CD4-positive, alpha-beta T cell (primary cell): Measurements from ENCODE around the gene DDN. TPM values are rescaled to one million over a fixed set of nuclear protein-coding genes. Genes with fewer than 3 reads are reported as not detected.

ENCODE experiments used
- ATAC-seq: fragments of 200-7000 bp; cut with Tn5 transposase; one replicate; pipeline ENCODE4 v1.10.0; 2022; ENCODE audit warnings: mild to moderate bottlenecking; ENCODE audit not compliant: poor library complexity
- CTCF ChIA-PET: fragments of 350-600 bp; sonication (Branson Sonifier 250); formaldehyde crosslinking; loops from one replicate; lab custom pipeline; 2021; ENCODE audit warnings: antibody characterized with exemption, inconsistent platforms; lab: Charles Lee
- POLR2A ChIA-PET: fragments of 350-600 bp; sonication (Branson Sonifier 250); formaldehyde crosslinking; loops from one replicate; lab custom pipeline; 2021; ENCODE audit warnings: antibody characterized with exemption, inconsistent platforms; lab: Charles Lee
- DNase-seq, 14 experiments: peaks; one replicate each; pipeline ENCODE4 v3.0.0-alpha.2; 2013 to 2020; ENCODE audit warnings: mixed read lengths in 2 of 14
- H3K27ac ChIP-seq, 2 donors: one replicate each; pipeline versions ENCODE4 v1.5.1 to v1.7.0; 2013; ENCODE audit warnings: low read length in 2 of 2, low read depth in 1 of 2, mild to moderate bottlenecking in 1 of 2
- H3K27me3 ChIP-seq, 2 experiments: 1 replicate in 1 of 2; 2 replicates in 1 of 2; pipeline versions ENCODE4 v1.6.1 to v1.7.0; 2013; ENCODE audit warnings: low read length in 2 of 2, control low read depth in 1 of 2, mild to moderate bottlenecking in 1 of 2, moderate library complexity in 1 of 2; ENCODE audit not compliant: insufficient read depth in 2 of 2, control insufficient read depth in 1 of 2
- H3K36me3 ChIP-seq: one replicate; pipeline ENCODE4 v1.6.1; 2013; ENCODE audit warnings: low read length, control low read depth; ENCODE audit not compliant: insufficient read depth
- H3K4me1 ChIP-seq: one replicate; pipeline ENCODE4 v1.6.1; 2013; ENCODE audit warnings: low read length, control low read depth; ENCODE audit not compliant: insufficient read depth
- H3K4me3 ChIP-seq: one replicate; pipeline ENCODE4 v1.5.1; 2013; ENCODE audit warnings: mild to moderate bottlenecking, low read length, moderate library complexity
- H3K9me3 ChIP-seq, 2 experiments: 1 replicate in 1 of 2; 2 replicates in 1 of 2; pipeline versions ENCODE4 v1.6.1 to v1.7.0; 2013; ENCODE audit warnings: low read length in 2 of 2, mild to moderate bottlenecking in 2 of 2, control low read depth in 1 of 2, moderate library complexity in 1 of 2; ENCODE audit not compliant: control insufficient read depth in 1 of 2, insufficient read depth in 1 of 2
- H3K27ac Mint-ChIP-seq: one replicate; pipeline ENCODE4 v1.8.0; 2020; ENCODE audit warnings: mixed read lengths
- H3K27me3 Mint-ChIP-seq: one replicate; pipeline ENCODE4 v1.8.0; 2021; ENCODE audit warnings: mixed read lengths
- H3K36me3 Mint-ChIP-seq: one replicate; pipeline ENCODE4 v1.8.0; 2021; ENCODE audit warnings: low read depth, mixed read lengths
- H3K4me1 Mint-ChIP-seq: one replicate; pipeline ENCODE4 v1.8.0; 2021; ENCODE audit warnings: low read depth, mixed read lengths
- H3K4me3 Mint-ChIP-seq: one replicate; pipeline ENCODE4 v1.8.0; 2020; ENCODE audit warnings: mild to moderate bottlenecking, mixed read lengths
- H3K9me3 Mint-ChIP-seq: one replicate; pipeline ENCODE4 v1.8.0; 2020; ENCODE audit warnings: mixed read lengths
- CTCF ChIP-seq: fragments of 200-600 bp; IDR thresholded peaks from one replicate; pipeline ENCODE4 v1.8.0; 2022; ENCODE audit warnings: antibody characterized with exemption, mild to moderate bottlenecking
- intact Hi-C, 2 experiments: fragments of 100-400 bp; cut with DNase I in 1 of 2; cut with micrococcal nuclease in 1 of 2; formaldehyde crosslinking; loops; one replicate each; pipeline versions ENCODE4 v1.15.1 to v1.9.0; 2023 to 2025; cut with DNase I, micrococcal nuclease
- total RNA-seq, 174 experiments: library from RNA in 2 of 174; stranded (reverse) in 2 of 174; gene quantifications; one replicate each; pipeline ENCODE4 v1.2.3 and lab custom pipeline; 2021 to 2026

Gene DDN
- total RNA-seq, 2 experiments from 2014 or later = 0.30 to 0.47 TPM

- no peak for ATAC-seq
- Mint-ChIP-seq H3K27ac (no peak overlapping the region), H3K9me3 (no peaks in the 10 kb centered on the region), H3K4me1 (no peaks in the 10 kb centered on the region), H3K4me3 (no peak overlapping the region), H3K27me3 (no peaks in the 10 kb centered on the region), H3K36me3 (peaks cover 85% of the 10 kb centered on the region)
- no peak for DNase-seq
- peaks cover 87% of the 10 kb centered on the region for H3K36me3 ChIP-seq
- no peaks in the 10 kb centered on the region for H3K27me3 ChIP-seq
- ChIA-PET CTCF (interaction anchor here (0.8 to 1.3 kb wide), 3 partner anchors 17 to 51 kb away, joined by 3 to 5 read pairs (median 3); no protein-coding TSS in a partner anchor), POLR2A (interaction anchor here (1.1 kb wide), 1 partner anchor 93 kb away, joined by 4 read pairs; the partner anchor contains the start of gene TUBA1B)
- intact Hi-C loops = no loop called here
- peaks cover 2% of the 10 kb centered on the region for H3K4me1 ChIP-seq
- no peak overlapping the region for H3K27ac ChIP-seq
- no peak overlapping the region for H3K4me3 ChIP-seq
- H3K9me3 ChIP-seq = no peaks in the 10 kb centered on the region
- no peak for TF ChIP-seq CTCF
Measured at GRCh38 chr12:49037111-49037946, 38.2 kb upstream of the DDN start.

DNA sequence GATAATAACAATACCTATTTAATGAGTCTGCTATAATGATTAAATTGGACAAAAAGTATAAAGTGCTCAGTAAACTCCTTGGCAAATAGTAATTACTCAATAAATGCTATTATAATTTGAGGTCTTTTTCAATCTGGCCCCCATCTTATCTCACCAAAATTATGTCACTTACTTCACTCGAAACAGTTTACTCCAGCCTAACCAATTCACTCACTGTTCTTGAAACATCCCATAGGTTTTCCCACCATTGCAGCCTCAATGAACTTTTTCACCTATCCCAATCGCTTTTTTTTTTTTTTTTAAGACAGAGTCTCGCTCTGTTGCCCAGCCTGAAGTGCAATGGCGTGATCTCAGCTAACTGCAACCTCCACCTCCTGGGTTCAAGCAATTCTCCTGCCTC, 36.9 kb upstream of the DDN start:
- H3K27ac ChIP-seq = no peak overlapping the region
- peaks cover 79% of the 10 kb centered on the region for H3K36me3 Mint-ChIP-seq
- ChIA-PET POLR2A (no interaction called here), CTCF (interaction anchor here (0.7 kb wide), 1 partner anchor 17 kb away, joined by 4 read pairs; no protein-coding TSS in a partner anchor)
- H3K4me1 ChIP-seq = no peaks in the 10 kb centered on the region
- H3K4me1 Mint-ChIP-seq = no peaks in the 10 kb centered on the region
- no peaks in the 10 kb centered on the region for H3K9me3 ChIP-seq
- H3K27me3 ChIP-seq = no peaks in the 10 kb centered on the region
- no peaks in the 10 kb centered on the region for H3K9me3 Mint-ChIP-seq
- intact Hi-C loops = no loop called here
- no peak overlapping the region for H3K4me3 ChIP-seq
- ATAC-seq (no peak), DNase-seq (no peak)
- no peak for TF ChIP-seq CTCF
- H3K27me3 Mint-ChIP-seq = no peaks in the 10 kb centered on the region
- H3K4me3 Mint-ChIP-seq = no peak overlapping the region
- H3K27ac Mint-ChIP-seq = no peak overlapping the region
- H3K36me3 ChIP-seq = peaks cover 87% of the 10 kb centered on the region

DNA sequence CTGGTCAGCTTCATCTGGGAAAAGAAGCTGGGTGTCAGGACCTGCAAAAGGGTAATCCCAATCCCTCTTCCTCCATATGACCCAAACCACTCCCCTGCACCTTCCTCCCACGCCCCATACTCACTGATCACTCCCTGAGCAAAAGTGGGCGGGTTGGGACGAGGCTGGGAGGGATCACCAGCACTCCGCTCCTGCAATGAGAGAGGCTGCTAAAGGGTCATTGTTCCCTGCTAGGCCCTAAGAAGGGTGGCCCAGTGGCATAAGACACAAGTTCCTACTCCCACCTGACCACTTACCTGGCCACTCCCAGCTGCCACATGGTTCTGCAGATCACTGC, 35.1 kb upstream of the DDN start:
- Histone ChIP-seq H3K36me3 (peaks cover 81% of the 10 kb centered on the region), H3K27me3 (no peaks in the 10 kb centered on the region), H3K9me3 (no peaks in the 10 kb centered on the region), H3K4me3 (no peak overlapping the region), H3K27ac (no peak overlapping the region), H3K4me1 (no peaks in the 10 kb centered on the region)
- ATAC-seq (no peak), DNase-seq (no peak)
- Mint-ChIP-seq H3K4me3 (no peak overlapping the region), H3K36me3 (peaks cover 73% of the 10 kb centered on the region), H3K9me3 (no peaks in the 10 kb centered on the region), H3K27me3 (no peaks in the 10 kb centered on the region), H3K27ac (no peak overlapping the region), H3K4me1 (no peaks in the 10 kb centered on the region)
- TF ChIP-seq CTCF = no peak
- intact Hi-C loops = no loop called here
- ChIA-PET POLR2A (interaction anchor here (1.1 kb wide), 1 partner anchor 14 kb away, joined by 6 read pairs; no protein-coding TSS in a partner anchor), CTCF (interaction anchor here (0.7 to 1.7 kb wide), 2 partner anchors 10 to 58 kb away, joined by 4 read pairs; no protein-coding TSS in a partner anchor)
